ENCODE results near the gene BEND7. TPM values are rescaled to one million over a fixed set of nuclear protein-coding genes. Genes with fewer than 3 reads are reported as not detected.

The BEND7 gene
- total RNA-seq, 1 donor: 9.0 TPM

DNA sequence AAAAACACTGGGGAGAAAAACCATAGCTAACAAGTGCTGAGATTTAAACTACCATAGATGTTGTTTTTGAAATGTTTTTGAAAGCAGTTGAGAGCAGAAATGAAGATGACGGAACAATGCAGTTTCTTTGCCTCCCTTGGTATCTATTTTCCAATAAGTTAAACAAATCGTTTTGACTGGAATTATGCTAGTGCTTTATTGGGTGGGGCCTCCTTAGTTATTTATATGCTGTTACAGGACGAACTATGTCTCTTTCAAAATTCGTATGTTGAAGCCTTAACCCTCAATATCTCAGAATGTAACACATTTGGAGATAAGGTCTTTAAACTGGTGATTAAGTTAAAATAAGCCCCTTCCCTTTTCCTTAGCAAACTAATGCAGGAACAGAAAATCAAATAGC, 135.2 kb downstream of the BEND7 start:
- H3K27me3 ChIP-seq (ENCODE audit: insufficient read depth, low read length): peaks cover 26% of the 10 kb centered on the region
- H3K4me2 ChIP-seq (ENCODE audit: insufficient read depth, low read length): no peak overlapping the region
- no peak overlapping the region for H3K4me3 ChIP-seq (ENCODE audit: insufficient read depth, low read length)
- no peaks in the 10 kb centered on the region for H3K36me3 ChIP-seq (ENCODE audit: insufficient read depth, low read length)
- no peak overlapping the region for H3K27ac ChIP-seq (ENCODE audit: low read depth, low read length)
- TF ChIP-seq, protein P1, sequence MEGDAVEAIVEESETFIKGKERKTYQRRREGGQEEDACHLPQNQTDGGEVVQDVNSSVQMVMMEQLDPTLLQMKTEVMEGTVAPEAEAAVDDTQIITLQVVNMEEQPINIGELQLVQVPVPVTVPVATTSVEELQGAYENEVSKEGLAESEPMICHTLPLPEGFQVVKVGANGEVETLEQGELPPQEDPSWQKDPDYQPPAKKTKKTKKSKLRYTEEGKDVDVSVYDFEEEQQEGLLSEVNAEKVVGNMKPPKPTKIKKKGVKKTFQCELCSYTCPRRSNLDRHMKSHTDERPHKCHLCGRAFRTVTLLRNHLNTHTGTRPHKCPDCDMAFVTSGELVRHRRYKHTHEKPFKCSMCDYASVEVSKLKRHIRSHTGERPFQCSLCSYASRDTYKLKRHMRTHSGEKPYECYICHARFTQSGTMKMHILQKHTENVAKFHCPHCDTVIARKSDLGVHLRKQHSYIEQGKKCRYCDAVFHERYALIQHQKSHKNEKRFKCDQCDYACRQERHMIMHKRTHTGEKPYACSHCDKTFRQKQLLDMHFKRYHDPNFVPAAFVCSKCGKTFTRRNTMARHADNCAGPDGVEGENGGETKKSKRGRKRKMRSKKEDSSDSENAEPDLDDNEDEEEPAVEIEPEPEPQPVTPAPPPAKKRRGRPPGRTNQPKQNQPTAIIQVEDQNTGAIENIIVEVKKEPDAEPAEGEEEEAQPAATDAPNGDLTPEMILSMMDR (IDR thresholded peaks at IDR 0.05; ENCODE audit: extremely low read depth, low read depth, low read length): no peak
- H4K20me1 ChIP-seq (ENCODE audit: insufficient read depth, low read length): no peaks in the 10 kb centered on the region
- H3K4me1 ChIP-seq (ENCODE audit: insufficient read depth, low read length): no peaks in the 10 kb centered on the region
- no peaks in the 10 kb centered on the region for H3K9me3 ChIP-seq (ENCODE audit: low read depth, low read length)
- no peaks in the 10 kb centered on the region for H3K79me2 ChIP-seq (ENCODE audit: insufficient read depth, low read length)
- H2AFZ ChIP-seq (ENCODE audit: low read length): no peak overlapping the region
- DNase-seq (ENCODE audit: insufficient read length, low spot score, missing footprints): no peak

DNA sequence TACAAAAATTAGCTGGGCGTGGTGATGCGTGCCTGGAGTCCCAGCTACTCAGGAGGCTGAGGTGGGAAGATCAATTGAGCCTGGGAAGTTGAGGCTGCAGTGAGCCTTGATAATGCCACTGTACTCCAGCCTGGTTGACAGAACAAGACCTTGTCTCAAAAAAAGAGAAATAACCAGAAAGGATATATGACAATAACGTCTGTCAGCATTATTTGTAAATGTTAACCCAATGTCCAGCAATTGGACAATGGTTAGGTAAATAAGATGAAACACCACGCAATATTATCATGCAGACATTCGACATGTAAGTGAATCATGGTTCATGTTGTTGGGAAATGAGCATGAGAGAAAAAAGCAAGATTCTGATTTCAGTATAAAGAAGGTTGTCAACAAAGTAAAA, 136.1 kb downstream of the BEND7 start:
- H3K27ac ChIP-seq (ENCODE audit: low read depth, low read length): no peak overlapping the region
- peaks cover 26% of the 10 kb centered on the region for H3K27me3 ChIP-seq (ENCODE audit: insufficient read depth, low read length)
- no peak for DNase-seq (ENCODE audit: insufficient read length, low spot score, missing footprints)
- H3K79me2 ChIP-seq (ENCODE audit: insufficient read depth, low read length): no peaks in the 10 kb centered on the region
- no peaks in the 10 kb centered on the region for H3K36me3 ChIP-seq (ENCODE audit: insufficient read depth, low read length)
- H3K4me2 ChIP-seq (ENCODE audit: insufficient read depth, low read length): no peak overlapping the region
- no peaks in the 10 kb centered on the region for H4K20me1 ChIP-seq (ENCODE audit: insufficient read depth, low read length)
- H3K4me3 ChIP-seq (ENCODE audit: insufficient read depth, low read length): no peak overlapping the region
- H3K4me1 ChIP-seq (ENCODE audit: insufficient read depth, low read length): no peaks in the 10 kb centered on the region
- H3K9me3 ChIP-seq (ENCODE audit: low read depth, low read length): no peaks in the 10 kb centered on the region
- H2AFZ ChIP-seq (ENCODE audit: low read length): no peak overlapping the region
- TF ChIP-seq, protein P1 (IDR thresholded peaks at IDR 0.05; ENCODE audit: extremely low read depth, low read depth, low read length): no peak

Small RNA genes lying within 50 kb of the gene (small RNA-seq; reads per million reads assigned to genes)
- gene RF00019: not detected

Other genes starting within 250 kb of the BEND7 start
- gene PHYH, start 228.9 kb downstream of the BEND7 start, total RNA-seq: 28.6 and 38.9 TPM in 2 replicates
- gene SEPHS1, start 180.7 kb downstream of the BEND7 start, total RNA-seq: 31.1 and 37.4 TPM in 2 replicates
- gene PRPF18, start 58.0 kb upstream of the BEND7 start, total RNA-seq: 30.1 and 39.8 TPM in 2 replicates